H1 (cell line): ENCODE data around the gene MCCD1. TPM values are rescaled to one million over a fixed set of nuclear protein-coding genes. Genes with fewer than 3 reads are reported as not detected.

Experiments used
- RNF2 ChIP-seq: fragments of 200-900, 300-1000 bp; sonication (generic); IDR thresholded peaks from 2 replicates; pipeline ENCODE4 v1.7.1; 2016; ENCODE audit warnings: borderline replicate concordance, low read depth, mild to moderate bottlenecking, antibody characterized with exemption, low read length; ENCODE audit not compliant: poor library complexity, severe bottlenecking; ENCODE audit errors: missing control alignments
- polyA plus RNA-seq, 7 experiments: library from polyadenylated mRNA; depleted of rRNA in 3 of 7; stranded (reverse) in 5 of 7; unstranded in 2 of 7; fragments of >200 nt in 5 of 7; fragments of 200-250 nt in 2 of 7; gene quantifications; 1 replicate in 5 of 7; 2 replicates in 1 of 7; 4 replicates in 1 of 7; pipeline versions ENCODE4 v1.2.1 to v1.2.3, GENCODE V29; 2011 to 2013; ENCODE audit warnings: missing spikeins in 2 of 7, mixed read lengths in 2 of 7
- total RNA-seq: library from RNA; stranded (reverse); fragmentation: NEBNext Ultra II Directional; extraction: Animal tissue kit (Norgen Biotek cat#: 25700); gene quantifications from 2 replicates; pipeline ENCODE4 v1.2.1, GENCODE V29; 2021
- TF ChIP-seq, protein P1 (sequence below): fragments of 300-600 bp; sonication (generic); IDR thresholded peaks from 2 replicates; pipeline ENCODE4 v1.7.1; 2012; ENCODE audit warnings: low read length, moderate library complexity, mild to moderate bottlenecking, inconsistent platforms; ENCODE audit not compliant: insufficient replicate concordance

Gene MCCD1
- total and polyA plus RNA-seq, 2 of the 8 experiments (the other 6 are each of a cell fraction or from before 2014, with no cell fraction given) = not detected

DNA sequence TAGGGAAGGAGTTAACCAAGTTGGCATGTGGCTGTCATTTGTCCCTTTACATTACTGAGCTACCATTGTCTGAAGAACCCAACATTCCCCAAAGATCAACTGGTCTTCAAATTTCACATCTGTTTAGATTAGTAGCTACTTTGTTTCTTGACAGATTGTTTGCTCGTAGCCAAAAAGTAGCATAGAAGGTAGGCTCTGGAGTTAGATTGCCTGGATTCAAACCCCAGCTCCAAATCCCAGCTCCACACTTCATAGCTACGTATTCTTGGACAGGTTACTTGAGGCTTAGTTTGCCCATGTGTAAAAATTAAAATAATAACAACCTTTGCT lies 19.7 kb downstream of the MCCD1 start (continued):
- TF ChIP-seq, protein P1, sequence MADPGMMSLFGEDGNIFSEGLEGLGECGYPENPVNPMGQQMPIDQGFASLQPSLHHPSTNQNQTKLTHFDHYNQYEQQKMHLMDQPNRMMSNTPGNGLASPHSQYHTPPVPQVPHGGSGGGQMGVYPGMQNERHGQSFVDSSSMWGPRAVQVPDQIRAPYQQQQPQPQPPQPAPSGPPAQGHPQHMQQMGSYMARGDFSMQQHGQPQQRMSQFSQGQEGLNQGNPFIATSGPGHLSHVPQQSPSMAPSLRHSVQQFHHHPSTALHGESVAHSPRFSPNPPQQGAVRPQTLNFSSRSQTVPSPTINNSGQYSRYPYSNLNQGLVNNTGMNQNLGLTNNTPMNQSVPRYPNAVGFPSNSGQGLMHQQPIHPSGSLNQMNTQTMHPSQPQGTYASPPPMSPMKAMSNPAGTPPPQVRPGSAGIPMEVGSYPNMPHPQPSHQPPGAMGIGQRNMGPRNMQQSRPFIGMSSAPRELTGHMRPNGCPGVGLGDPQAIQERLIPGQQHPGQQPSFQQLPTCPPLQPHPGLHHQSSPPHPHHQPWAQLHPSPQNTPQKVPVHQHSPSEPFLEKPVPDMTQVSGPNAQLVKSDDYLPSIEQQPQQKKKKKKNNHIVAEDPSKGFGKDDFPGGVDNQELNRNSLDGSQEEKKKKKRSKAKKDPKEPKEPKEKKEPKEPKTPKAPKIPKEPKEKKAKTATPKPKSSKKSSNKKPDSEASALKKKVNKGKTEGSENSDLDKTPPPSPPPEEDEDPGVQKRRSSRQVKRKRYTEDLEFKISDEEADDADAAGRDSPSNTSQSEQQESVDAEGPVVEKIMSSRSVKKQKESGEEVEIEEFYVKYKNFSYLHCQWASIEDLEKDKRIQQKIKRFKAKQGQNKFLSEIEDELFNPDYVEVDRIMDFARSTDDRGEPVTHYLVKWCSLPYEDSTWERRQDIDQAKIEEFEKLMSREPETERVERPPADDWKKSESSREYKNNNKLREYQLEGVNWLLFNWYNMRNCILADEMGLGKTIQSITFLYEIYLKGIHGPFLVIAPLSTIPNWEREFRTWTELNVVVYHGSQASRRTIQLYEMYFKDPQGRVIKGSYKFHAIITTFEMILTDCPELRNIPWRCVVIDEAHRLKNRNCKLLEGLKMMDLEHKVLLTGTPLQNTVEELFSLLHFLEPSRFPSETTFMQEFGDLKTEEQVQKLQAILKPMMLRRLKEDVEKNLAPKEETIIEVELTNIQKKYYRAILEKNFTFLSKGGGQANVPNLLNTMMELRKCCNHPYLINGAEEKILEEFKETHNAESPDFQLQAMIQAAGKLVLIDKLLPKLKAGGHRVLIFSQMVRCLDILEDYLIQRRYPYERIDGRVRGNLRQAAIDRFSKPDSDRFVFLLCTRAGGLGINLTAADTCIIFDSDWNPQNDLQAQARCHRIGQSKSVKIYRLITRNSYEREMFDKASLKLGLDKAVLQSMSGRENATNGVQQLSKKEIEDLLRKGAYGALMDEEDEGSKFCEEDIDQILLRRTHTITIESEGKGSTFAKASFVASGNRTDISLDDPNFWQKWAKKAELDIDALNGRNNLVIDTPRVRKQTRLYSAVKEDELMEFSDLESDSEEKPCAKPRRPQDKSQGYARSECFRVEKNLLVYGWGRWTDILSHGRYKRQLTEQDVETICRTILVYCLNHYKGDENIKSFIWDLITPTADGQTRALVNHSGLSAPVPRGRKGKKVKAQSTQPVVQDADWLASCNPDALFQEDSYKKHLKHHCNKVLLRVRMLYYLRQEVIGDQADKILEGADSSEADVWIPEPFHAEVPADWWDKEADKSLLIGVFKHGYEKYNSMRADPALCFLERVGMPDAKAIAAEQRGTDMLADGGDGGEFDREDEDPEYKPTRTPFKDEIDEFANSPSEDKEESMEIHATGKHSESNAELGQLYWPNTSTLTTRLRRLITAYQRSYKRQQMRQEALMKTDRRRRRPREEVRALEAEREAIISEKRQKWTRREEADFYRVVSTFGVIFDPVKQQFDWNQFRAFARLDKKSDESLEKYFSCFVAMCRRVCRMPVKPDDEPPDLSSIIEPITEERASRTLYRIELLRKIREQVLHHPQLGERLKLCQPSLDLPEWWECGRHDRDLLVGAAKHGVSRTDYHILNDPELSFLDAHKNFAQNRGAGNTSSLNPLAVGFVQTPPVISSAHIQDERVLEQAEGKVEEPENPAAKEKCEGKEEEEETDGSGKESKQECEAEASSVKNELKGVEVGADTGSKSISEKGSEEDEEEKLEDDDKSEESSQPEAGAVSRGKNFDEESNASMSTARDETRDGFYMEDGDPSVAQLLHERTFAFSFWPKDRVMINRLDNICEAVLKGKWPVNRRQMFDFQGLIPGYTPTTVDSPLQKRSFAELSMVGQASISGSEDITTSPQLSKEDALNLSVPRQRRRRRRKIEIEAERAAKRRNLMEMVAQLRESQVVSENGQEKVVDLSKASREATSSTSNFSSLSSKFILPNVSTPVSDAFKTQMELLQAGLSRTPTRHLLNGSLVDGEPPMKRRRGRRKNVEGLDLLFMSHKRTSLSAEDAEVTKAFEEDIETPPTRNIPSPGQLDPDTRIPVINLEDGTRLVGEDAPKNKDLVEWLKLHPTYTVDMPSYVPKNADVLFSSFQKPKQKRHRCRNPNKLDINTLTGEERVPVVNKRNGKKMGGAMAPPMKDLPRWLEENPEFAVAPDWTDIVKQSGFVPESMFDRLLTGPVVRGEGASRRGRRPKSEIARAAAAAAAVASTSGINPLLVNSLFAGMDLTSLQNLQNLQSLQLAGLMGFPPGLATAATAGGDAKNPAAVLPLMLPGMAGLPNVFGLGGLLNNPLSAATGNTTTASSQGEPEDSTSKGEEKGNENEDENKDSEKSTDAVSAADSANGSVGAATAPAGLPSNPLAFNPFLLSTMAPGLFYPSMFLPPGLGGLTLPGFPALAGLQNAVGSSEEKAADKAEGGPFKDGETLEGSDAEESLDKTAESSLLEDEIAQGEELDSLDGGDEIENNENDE = no peak
- no peak for TF ChIP-seq RNF2
